ENCODE measurements around the gene SIRPA. TPM values are rescaled to one million over a fixed set of nuclear protein-coding genes. Genes with fewer than 3 reads are reported as not detected.

Gene SIRPA
- total and polyA plus RNA-seq, 10 of the 15 experiments (the other 5 are each of a cell fraction or from before 2014, with no cell fraction given), result 1.7 to 13.2 (median 5.0) TPM

DNA sequence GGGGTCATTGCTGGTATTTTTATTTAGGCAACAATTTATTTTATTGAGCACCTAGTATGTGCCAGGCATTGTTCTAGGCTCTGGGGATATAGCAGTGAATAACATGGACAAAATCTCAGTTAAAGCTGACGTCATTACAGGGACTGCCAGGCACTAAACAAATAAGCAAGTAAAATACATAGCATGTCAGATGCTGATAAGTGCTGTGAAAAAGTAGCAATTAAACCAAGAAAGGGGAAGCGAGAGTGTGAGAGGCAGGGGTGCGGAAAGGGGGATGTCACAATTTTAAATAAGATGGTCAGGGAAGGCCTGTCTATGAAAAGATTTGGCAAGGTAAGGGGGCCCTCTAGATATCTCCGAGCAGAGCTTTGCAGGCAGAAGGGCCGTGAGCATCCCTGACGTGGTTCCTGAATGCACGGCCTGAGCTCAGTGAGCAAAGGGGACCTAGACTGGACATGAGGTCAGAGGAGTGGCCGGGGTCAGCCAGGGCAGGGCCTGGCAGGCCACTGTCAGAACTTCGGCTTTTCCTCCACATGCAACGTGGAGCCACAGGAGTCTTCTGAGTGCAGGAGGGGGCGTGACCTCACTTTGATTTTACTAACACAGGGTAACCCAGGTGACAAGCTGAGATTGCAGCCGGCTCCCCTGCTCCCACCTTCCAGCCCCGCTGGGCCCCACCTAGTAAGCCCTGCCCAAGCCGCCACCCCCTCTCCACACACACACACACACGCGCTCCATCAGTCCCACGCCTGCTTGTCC, 24.2 kb upstream of the SIRPA start:
- H3K9ac ChIP-seq (ENCODE audit: control insufficient read depth, insufficient read depth, low read length), result no peak overlapping the region
- peak overlapping the region; percentile 81 for H3K4me2 ChIP-seq (ENCODE audit: control insufficient read depth, insufficient read depth)
- ChIA-PET CTCF (interaction anchor here (0.8 to 4.1 kb wide), 8 partner anchors 16 to 122 kb away, joined by 3 to 27 read pairs (median 4); no protein-coding TSS in a partner anchor), POLR2A (interaction anchor here (1.1 to 1.2 kb wide), 2 partner anchors 14 to 20 kb away, joined by 3 to 5 read pairs; no protein-coding TSS in a partner anchor), SMC1A (ENCODE audit: uncharacterized antibody, unreplicated experiment) (interaction anchor here (0.7 to 3.7 kb wide), 18 partner anchors 10 to 95 kb away, joined by 3 to 19 read pairs (median 4); no protein-coding TSS in a partner anchor), RAD21 (ENCODE audit: unreplicated experiment) (interaction anchor here (0.9 to 3.8 kb wide), 8 partner anchors 18 to 69 kb away, joined by 3 to 25 read pairs (median 4); no protein-coding TSS in a partner anchor)
- H3K4me3 ChIP-seq, result no peak overlapping the region
- H4K20me1 ChIP-seq (ENCODE audit: control insufficient read depth, insufficient read depth), result no peaks in the 10 kb centered on the region
- peaks cover 21% of the 10 kb centered on the region for H3K4me1 ChIP-seq (ENCODE audit: control insufficient read depth, insufficient read depth, low read length)
- intact Hi-C loops (cut with micrococcal nuclease; ENCODE audit: unreplicated experiment), result loop anchor here (2.0 kb wide), 2 partner anchors 20 to 68 kb away; no protein-coding TSS in a partner anchor
- H3K27me3 ChIP-seq (replicated peaks in 1 of 2; ENCODE audit: control insufficient read depth in 2 of 2, insufficient read depth in 2 of 2, low read length in 1 of 2), result no peaks in the 10 kb centered on the region
- H2AFZ ChIP-seq (ENCODE audit: control insufficient read depth, low read depth, low read length), result no peak overlapping the region
- H3K79me2 ChIP-seq (ENCODE audit: control insufficient read depth, insufficient read depth, low read length), result no peaks in the 10 kb centered on the region
- peak; percentile 87 for ATAC-seq
- no peaks in the 10 kb centered on the region for H3K36me3 ChIP-seq (ENCODE audit: control insufficient read depth in 2 of 2, insufficient read depth in 2 of 2, low read length in 1 of 2)
- no TSS peak for BruUV-seq (replicated peaks)
- WGBS (ENCODE audit: insufficient coverage, insufficient replicate concordance, low lambda C conversion rate, missing lambda C conversion rate), result 4% methylated on average over 13 of the region's 17 CpGs
- H3K27ac ChIP-seq (ENCODE audit: control insufficient read depth, insufficient read depth), result peak overlapping the region; percentile 20; the same call in 1 of the 2 replicates
- in situ Hi-C loops (cut with MboI), result no loop called here
- no peaks in the 10 kb centered on the region for H3K9me3 ChIP-seq (replicated peaks; ENCODE audit: control insufficient read depth, insufficient read depth, low read length)
- DNase-seq (ENCODE audit: low read depth, low spot score), result peak; percentile 71
- FAIRE-seq, result peak; percentile 64
- peak; percentile 19; the same call in 1 of the 2 replicates for TF ChIP-seq SMARCA5 (IDR thresholded peaks at IDR 0.05)
- TF ChIP-seq JUNB (IDR thresholded peaks at IDR 0.05), result peak; percentile 18; the same call in 1 of the 2 replicates
- TF ChIP-seq IKZF1 (conservative IDR thresholded peaks at IDR 0.05), result peak; percentile 81
- TF ChIP-seq NR2F1 (conservative IDR thresholded peaks at IDR 0.05), result peak; percentile 89
- TF ChIP-seq ATF7 (IDR thresholded peaks at IDR 0.05; ENCODE audit: low read depth), result peak; percentile 100
- TF ChIP-seq PAX5 (IDR thresholded peaks at IDR 0.05; ENCODE audit: borderline replicate concordance, low read depth, low read length), result peak; percentile 98
- peak; percentile 79 for TF ChIP-seq BMI1 (IDR thresholded peaks at IDR 0.05; ENCODE audit: borderline replicate concordance)
- peak; percentile 73; the same call in 1 of the 2 replicates for TF ChIP-seq RCOR1 (conservative IDR thresholded peaks at IDR 0.05; ENCODE audit: low read depth, low read length)
- TF ChIP-seq, protein P1, sequence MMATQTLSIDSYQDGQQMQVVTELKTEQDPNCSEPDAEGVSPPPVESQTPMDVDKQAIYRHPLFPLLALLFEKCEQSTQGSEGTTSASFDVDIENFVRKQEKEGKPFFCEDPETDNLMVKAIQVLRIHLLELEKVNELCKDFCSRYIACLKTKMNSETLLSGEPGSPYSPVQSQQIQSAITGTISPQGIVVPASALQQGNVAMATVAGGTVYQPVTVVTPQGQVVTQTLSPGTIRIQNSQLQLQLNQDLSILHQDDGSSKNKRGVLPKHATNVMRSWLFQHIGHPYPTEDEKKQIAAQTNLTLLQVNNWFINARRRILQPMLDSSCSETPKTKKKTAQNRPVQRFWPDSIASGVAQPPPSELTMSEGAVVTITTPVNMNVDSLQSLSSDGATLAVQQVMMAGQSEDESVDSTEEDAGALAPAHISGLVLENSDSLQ (IDR thresholded peaks at IDR 0.05), result peak; percentile 71
- peak; percentile 64; the same call in 1 of the 2 replicates for TF ChIP-seq NFIC (IDR thresholded peaks at IDR 0.05; ENCODE audit: low read depth, low read length)
- TF ChIP-seq CHD2 (IDR thresholded peaks at IDR 0.05; ENCODE audit: borderline replicate concordance, low read depth, low read length), result peak; percentile 60; the same call in 1 of the 2 replicates
- 0 out of 2 replicates have a peak, but pooled peaks have one; percentile 44 for TF ChIP-seq ZNF217 (IDR thresholded peaks at IDR 0.05)
- TF ChIP-seq, protein P2, sequence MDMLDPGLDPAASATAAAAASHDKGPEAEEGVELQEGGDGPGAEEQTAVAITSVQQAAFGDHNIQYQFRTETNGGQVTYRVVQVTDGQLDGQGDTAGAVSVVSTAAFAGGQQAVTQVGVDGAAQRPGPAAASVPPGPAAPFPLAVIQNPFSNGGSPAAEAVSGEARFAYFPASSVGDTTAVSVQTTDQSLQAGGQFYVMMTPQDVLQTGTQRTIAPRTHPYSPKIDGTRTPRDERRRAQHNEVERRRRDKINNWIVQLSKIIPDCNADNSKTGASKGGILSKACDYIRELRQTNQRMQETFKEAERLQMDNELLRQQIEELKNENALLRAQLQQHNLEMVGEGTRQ (IDR thresholded peaks at IDR 0.05; ENCODE audit: borderline replicate concordance, low read depth, low read length), result no peak
- TF ChIP-seq FOXM1 (IDR thresholded peaks at IDR 0.05; ENCODE audit: low read depth, low read length), result no peak
- TF ChIP-seq RBBP5 (conservative IDR thresholded peaks at IDR 0.05), result no peak
- peak; percentile 45 for TF ChIP-seq SMAD1 (IDR thresholded peaks at IDR 0.05; ENCODE audit: low read depth, partially characterized antibody)
- TF ChIP-seq ZNF622 (IDR thresholded peaks at IDR 0.05), result no peak
- TF ChIP-seq, protein P3, sequence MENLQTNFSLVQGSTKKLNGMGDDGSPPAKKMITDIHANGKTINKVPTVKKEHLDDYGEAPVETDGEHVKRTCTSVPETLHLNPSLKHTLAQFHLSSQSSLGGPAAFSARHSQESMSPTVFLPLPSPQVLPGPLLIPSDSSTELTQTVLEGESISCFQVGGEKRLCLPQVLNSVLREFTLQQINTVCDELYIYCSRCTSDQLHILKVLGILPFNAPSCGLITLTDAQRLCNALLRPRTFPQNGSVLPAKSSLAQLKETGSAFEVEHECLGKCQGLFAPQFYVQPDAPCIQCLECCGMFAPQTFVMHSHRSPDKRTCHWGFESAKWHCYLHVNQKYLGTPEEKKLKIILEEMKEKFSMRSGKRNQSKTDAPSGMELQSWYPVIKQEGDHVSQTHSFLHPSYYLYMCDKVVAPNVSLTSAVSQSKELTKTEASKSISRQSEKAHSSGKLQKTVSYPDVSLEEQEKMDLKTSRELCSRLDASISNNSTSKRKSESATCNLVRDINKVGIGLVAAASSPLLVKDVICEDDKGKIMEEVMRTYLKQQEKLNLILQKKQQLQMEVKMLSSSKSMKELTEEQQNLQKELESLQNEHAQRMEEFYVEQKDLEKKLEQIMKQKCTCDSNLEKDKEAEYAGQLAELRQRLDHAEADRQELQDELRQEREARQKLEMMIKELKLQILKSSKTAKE (IDR thresholded peaks at IDR 0.05; ENCODE audit: low read depth, poor library complexity, severe bottlenecking), result peak; percentile 69
- peak; percentile 63 for TF ChIP-seq RUNX3 (IDR thresholded peaks at IDR 0.05; ENCODE audit: low read length)
- peak; percentile 68 for TF ChIP-seq HDGF (IDR thresholded peaks at IDR 0.05)
- TF ChIP-seq IKZF2 (IDR thresholded peaks at IDR 0.05), result peak; percentile 84 to 85
- peak; percentile 87; the same call in 1 of the 2 replicates for TF ChIP-seq MXI1 (IDR thresholded peaks at IDR 0.05; ENCODE audit: low read depth, low read length)

All from GM12878 (cell line).